Large intestine (tissue), 3 donors: ENCODE measurements around the gene PTPRN2. TPM values are rescaled to one million over a fixed set of nuclear protein-coding genes. Genes with fewer than 3 reads are reported as not detected.

ENCODE experiments used
- DNase-seq, 2 donors: peaks; one replicate each; pipeline versions ENCODE4 v3.0.0 to v3.0.0-alpha.2; 2013
- H3K27ac ChIP-seq: one replicate; pipeline ENCODE4 v1.5.1; 2013; ENCODE audit warnings: low read length
- H3K27me3 ChIP-seq: 2 replicates; pipeline ENCODE4 v1.6.1; 2013; ENCODE audit warnings: low read length; ENCODE audit not compliant: control insufficient read depth, insufficient read depth
- H3K36me3 ChIP-seq: 2 replicates; pipeline ENCODE4 v1.6.1; 2013; ENCODE audit warnings: low read length; ENCODE audit not compliant: control insufficient read depth, insufficient read depth
- H3K4me1 ChIP-seq: one replicate; pipeline ENCODE4 v1.6.1; 2013; ENCODE audit warnings: low read length; ENCODE audit not compliant: control insufficient read depth, insufficient read depth
- H3K4me3 ChIP-seq: one replicate; pipeline ENCODE4 v1.5.1; 2013; ENCODE audit warnings: low read length
- H3K9me3 ChIP-seq: one replicate; pipeline ENCODE4 v1.6.1; 2013; ENCODE audit warnings: mild to moderate bottlenecking, low read depth, low read length, moderate library complexity; ENCODE audit not compliant: control insufficient read depth
- WGBS: methylation state at CpG from one replicate; pipeline ENCODE4 v1.1.5; 2013; ENCODE audit warnings: low lambda C conversion rate; ENCODE audit not compliant: insufficient coverage; 5-methylcytosine and 5-hydroxymethylcytosine counted together
- polyA plus RNA-seq: library from polyadenylated mRNA; unstranded; fragments of 120-200 nt; gene quantifications from one replicate; pipeline ENCODE4 v1.2.1, GENCODE V29; 2013

Gene PTPRN2
- polyA plus RNA-seq, 1 donor = 13.4 TPM

DNA sequence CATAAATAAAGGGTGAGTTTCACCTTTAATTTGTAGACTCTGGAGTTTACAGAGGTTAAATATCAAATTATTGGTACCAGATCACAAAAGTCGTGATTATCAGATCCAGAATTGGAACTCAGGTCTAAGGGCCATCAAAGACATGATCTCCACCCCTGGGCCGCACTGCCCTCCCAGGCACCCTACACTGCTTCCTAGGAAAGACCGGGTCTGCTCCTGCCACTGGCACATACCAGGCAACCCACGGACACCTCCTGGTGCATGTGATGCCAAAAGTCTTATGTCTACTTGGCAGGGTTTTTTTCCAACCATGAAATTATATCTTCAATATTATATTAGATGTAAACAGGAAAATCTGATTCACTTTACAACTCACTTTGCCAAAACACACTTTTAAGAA, 452.8 kb downstream of the PTPRN2 start:
- no peak for DNase-seq
- no peak overlapping the region for H3K27ac ChIP-seq
- H3K4me1 ChIP-seq = no peaks in the 10 kb centered on the region
- no peak overlapping the region for H3K4me3 ChIP-seq
- WGBS = no CpG with 5 or more reads among the region's 4 CpGs
- H3K9me3 ChIP-seq = peaks cover 60% of the 10 kb centered on the region
- H3K36me3 ChIP-seq = no peaks in the 10 kb centered on the region
- H3K27me3 ChIP-seq = no peaks in the 10 kb centered on the region

DNA sequence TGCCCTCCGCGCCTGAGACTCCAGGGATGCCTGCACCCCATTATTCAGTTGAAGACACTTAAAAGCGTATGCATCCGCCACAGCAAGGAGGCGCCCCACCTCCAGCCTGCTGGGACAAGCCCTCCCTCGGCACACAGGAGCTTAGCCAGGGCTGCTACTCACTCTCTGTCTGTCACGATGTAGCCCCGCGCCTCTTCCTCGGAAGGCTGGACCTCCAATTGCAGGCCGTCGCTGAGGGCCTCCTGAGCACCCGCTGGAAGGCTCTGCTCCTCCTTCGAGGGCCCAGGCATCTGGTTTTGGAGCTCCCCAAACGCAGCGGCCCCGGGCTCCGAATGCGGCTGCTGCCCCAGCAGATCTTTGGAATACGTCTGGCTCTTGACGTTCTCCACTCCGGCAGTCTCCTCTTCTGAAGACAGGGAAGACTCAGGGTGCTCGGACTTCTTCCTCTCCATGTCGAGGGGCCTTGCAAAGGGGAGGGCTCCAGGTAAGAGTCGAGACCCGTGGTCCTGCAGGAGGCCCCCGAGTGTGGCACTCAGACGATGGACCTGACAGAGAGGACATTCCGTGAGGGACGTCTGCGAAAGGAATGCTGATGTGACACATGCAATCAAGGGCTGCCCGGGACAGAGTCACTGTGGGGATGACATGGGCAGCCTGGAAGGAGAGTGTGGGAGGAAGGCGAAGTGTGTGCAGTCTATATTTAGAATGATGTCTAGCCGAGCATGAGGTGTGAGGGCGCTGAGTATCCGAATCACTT, 453.9 kb downstream of the PTPRN2 start:
- Histone ChIP-seq H3K4me1 (no peaks in the 10 kb centered on the region), H3K9me3 (peaks cover 64% of the 10 kb centered on the region), H3K4me3 (no peak overlapping the region), H3K27me3 (no peaks in the 10 kb centered on the region), H3K36me3 (no peaks in the 10 kb centered on the region), H3K27ac (no peak overlapping the region)
- WGBS = no CpG with 5 or more reads among the region's 36 CpGs
- no peak for DNase-seq

GRCh38 chr7:158133057-158133456, 454.6 kb downstream of the PTPRN2 start:
- Histone ChIP-seq H3K36me3 (no peaks in the 10 kb centered on the region), H3K9me3 (peaks cover 61% of the 10 kb centered on the region), H3K4me1 (no peaks in the 10 kb centered on the region), H3K27ac (no peak overlapping the region), H3K27me3 (no peaks in the 10 kb centered on the region), H3K4me3 (no peak overlapping the region)
- no CpG with 5 or more reads among the region's 21 CpGs for WGBS
- DNase-seq = no peak

DNA sequence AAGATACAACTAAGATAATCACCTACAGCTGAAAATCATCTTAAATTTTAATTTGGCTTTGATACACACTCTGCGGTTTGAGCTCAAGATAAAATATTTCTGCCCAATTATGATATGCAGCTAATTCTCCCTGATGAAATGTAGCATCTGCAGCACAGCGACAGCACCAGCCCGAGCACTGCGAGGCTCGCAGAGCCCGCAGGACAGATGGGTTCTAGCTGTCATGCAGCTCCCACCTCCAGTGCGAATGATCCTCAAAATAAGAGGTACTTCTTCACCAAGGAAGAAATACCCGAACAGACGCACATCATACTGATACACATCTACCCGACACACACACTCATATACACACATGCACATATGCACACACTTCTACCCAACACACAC, 457.6 kb downstream of the PTPRN2 start:
- no peak overlapping the region for H3K4me3 ChIP-seq
- no peaks in the 10 kb centered on the region for H3K27me3 ChIP-seq
- 93% methylated on average over 2 of the region's 10 CpGs for WGBS
- H3K36me3 ChIP-seq = no peaks in the 10 kb centered on the region
- DNase-seq = no peak
- no peaks in the 10 kb centered on the region for H3K4me1 ChIP-seq
- H3K9me3 ChIP-seq = peaks cover 68% of the 10 kb centered on the region
- no peak overlapping the region for H3K27ac ChIP-seq

DNA sequence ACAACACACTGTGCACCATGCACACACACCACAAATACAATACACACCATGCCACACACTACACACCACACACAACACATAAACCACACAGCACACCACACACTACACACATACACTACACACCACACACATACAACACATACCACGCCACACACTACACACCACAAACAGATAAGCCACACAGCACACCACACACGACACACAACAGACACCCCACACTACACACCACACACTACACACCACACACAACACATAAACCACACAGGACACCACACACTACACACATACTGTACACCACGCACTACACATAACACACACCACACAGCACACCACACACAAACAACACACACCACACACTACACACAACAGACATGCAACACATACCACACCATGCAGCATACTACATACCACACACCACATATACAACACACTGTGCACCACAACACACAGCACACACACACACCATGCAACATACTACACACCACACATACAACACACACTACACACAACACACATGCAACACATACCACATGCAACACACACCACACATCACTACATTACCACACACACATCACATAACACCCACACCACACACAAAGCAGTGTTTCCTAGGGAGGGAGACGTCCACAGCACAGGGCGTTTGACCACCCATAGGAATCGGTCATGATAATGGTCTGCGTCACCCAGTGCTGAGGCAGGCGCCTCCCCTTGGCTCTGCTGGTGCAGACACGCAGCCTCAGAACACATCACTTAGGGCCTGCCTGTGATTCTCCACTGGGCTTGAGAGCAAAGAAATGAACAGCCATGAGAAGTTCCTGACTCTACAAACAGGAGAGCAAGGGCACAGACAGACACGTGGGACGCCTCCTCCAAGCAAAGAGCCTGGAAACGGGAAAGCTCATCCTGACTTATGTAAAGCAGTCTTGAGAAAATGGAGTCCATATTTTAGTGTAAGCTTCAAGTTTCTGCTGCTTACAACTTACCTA, 458.3 kb downstream of the PTPRN2 start:
- no CpG with 5 or more reads among the region's 12 CpGs for WGBS
- DNase-seq = no peak
- Histone ChIP-seq H3K36me3 (no peaks in the 10 kb centered on the region), H3K27ac (no peak overlapping the region), H3K27me3 (no peaks in the 10 kb centered on the region), H3K4me3 (no peak overlapping the region), H3K4me1 (no peaks in the 10 kb centered on the region), H3K9me3 (peaks cover 75% of the 10 kb centered on the region)

- DNase-seq = no peak
- WGBS = no CpG with 5 or more reads among the region's 9 CpGs
- no peak overlapping the region for H3K27ac ChIP-seq
- no peak overlapping the region for H3K4me3 ChIP-seq
- peaks cover 70% of the 10 kb centered on the region for H3K9me3 ChIP-seq
- H3K4me1 ChIP-seq = no peaks in the 10 kb centered on the region
- no peaks in the 10 kb centered on the region for H3K27me3 ChIP-seq
- no peaks in the 10 kb centered on the region for H3K36me3 ChIP-seq
Observed at GRCh38 chr7:158128572-158128971, 459.1 kb downstream of the PTPRN2 start.

- Histone ChIP-seq H3K9me3 (peaks cover 62% of the 10 kb centered on the region), H3K36me3 (no peaks in the 10 kb centered on the region), H3K4me1 (no peaks in the 10 kb centered on the region), H3K27ac (no peak overlapping the region), H3K27me3 (no peaks in the 10 kb centered on the region), H3K4me3 (no peak overlapping the region)
- no peak for DNase-seq
- no CpG with 5 or more reads among the region's 15 CpGs for WGBS
Observed at GRCh38 chr7:158127241-158127640, 460.4 kb downstream of the PTPRN2 start.

- H3K27ac ChIP-seq = no peak overlapping the region
- WGBS = no CpG with 5 or more reads among the region's 15 CpGs
- DNase-seq = no peak
- H3K4me1 ChIP-seq = no peaks in the 10 kb centered on the region
- no peak overlapping the region for H3K4me3 ChIP-seq
- peaks cover 56% of the 10 kb centered on the region for H3K9me3 ChIP-seq
- no peaks in the 10 kb centered on the region for H3K36me3 ChIP-seq
- H3K27me3 ChIP-seq = no peaks in the 10 kb centered on the region
Observed at GRCh38 chr7:158126661-158127060, 461.0 kb downstream of the PTPRN2 start.

DNA sequence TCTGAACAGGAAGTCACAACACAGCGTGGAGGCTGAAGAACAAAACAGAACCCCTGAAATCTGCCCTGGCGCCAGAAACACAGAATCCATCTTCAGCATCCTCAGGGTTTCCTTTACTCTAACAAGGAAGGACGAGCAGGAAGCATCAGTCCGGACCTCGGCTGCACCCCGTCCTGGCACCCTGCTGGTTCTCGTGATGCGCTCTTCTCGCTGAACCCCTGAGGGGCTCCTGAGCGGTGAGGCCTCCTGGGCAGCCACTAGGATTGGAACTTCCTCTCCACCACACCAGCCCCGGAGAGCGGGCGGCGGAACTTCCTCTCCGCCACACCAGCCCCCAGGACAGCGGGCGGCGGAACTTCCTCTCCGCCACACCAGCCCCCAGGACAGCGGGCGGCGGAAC, 461.9 kb downstream of the PTPRN2 start:
- no CpG with 5 or more reads among the region's 22 CpGs for WGBS
- Histone ChIP-seq H3K36me3 (no peaks in the 10 kb centered on the region), H3K9me3 (peaks cover 51% of the 10 kb centered on the region), H3K27ac (no peak overlapping the region), H3K4me3 (no peak overlapping the region), H3K27me3 (no peaks in the 10 kb centered on the region), H3K4me1 (no peaks in the 10 kb centered on the region)
- DNase-seq = no peak

GRCh38 chr7:158125091-158125490, 462.5 kb downstream of the PTPRN2 start:
- WGBS = no CpG with 5 or more reads among the region's 17 CpGs
- Histone ChIP-seq H3K27ac (no peak overlapping the region), H3K9me3 (peaks cover 46% of the 10 kb centered on the region), H3K36me3 (no peaks in the 10 kb centered on the region), H3K4me3 (no peak overlapping the region), H3K27me3 (no peaks in the 10 kb centered on the region), H3K4me1 (no peaks in the 10 kb centered on the region)
- peak in 1 of 2 donors; percentile 6 for DNase-seq
